HG03135 (cell line): Measurements from ENCODE around the gene TFF2.

Source experiments
- ATAC-seq: cut with Tn5 transposase; IDR thresholded peaks from one replicate; pipeline ENCODE4 v1.9.1; 2021; ENCODE audit warnings: mild to moderate bottlenecking, moderate library complexity; ENCODE audit not compliant: unreplicated experiment

The TFF2 gene

GRCh38 chr21:42308161-42308913 is 42.5 kb downstream of the TFF2 start:
- ATAC-seq, result no peak

- ATAC-seq, result no peak
Observed at GRCh38 chr21:42307106-42307505, 43.7 kb downstream of the TFF2 start.

- no peak for ATAC-seq
Observed at GRCh38 chr21:42306366-42307035, 44.3 kb downstream of the TFF2 start.

- no peak for ATAC-seq
Observed at GRCh38 chr21:42305707-42306147, 45.1 kb downstream of the TFF2 start.

- no peak for ATAC-seq
Observed at GRCh38 chr21:42304556-42305454, 46.0 kb downstream of the TFF2 start.

- no peak for ATAC-seq
Observed at GRCh38 chr21:42303443-42303842, 47.4 kb downstream of the TFF2 start.

- ATAC-seq, result no peak
Observed at GRCh38 chr21:42302794-42303193, 48.0 kb downstream of the TFF2 start.

- no peak for ATAC-seq
Observed at GRCh38 chr21:42302076-42302650, 48.6 kb downstream of the TFF2 start.

GRCh38 chr21:42301371-42302075 is 49.3 kb downstream of the TFF2 start:
- ATAC-seq, result no peak

GRCh38 chr21:42300956-42301355 is 49.8 kb downstream of the TFF2 start:
- ATAC-seq, result no peak

GRCh38 chr21:42300045-42300583 is 50.7 kb downstream of the TFF2 start:
- no peak for ATAC-seq

- ATAC-seq, result no peak
Observed at GRCh38 chr21:42299324-42300044, 51.3 kb downstream of the TFF2 start.

- ATAC-seq, result no peak
Observed at GRCh38 chr21:42298657-42299056, 52.1 kb downstream of the TFF2 start.

GRCh38 chr21:42298237-42298636 is 52.6 kb downstream of the TFF2 start:
- no peak for ATAC-seq

- no peak for ATAC-seq
Observed at GRCh38 chr21:42297377-42297776, 53.4 kb downstream of the TFF2 start.

- no peak for ATAC-seq
Observed at GRCh38 chr21:42296501-42296900, 54.3 kb downstream of the TFF2 start.
